ENCODE results near the gene B3GNT3. TPM values are rescaled to one million over a fixed set of nuclear protein-coding genes. Genes with fewer than 3 reads are reported as not detected.

The B3GNT3 gene
- total and polyA plus RNA-seq, 2 of the 13 experiments (the other 11 are each of a cell fraction or from before 2014, with no cell fraction given) = 0.86 to 4.0 TPM

DNA sequence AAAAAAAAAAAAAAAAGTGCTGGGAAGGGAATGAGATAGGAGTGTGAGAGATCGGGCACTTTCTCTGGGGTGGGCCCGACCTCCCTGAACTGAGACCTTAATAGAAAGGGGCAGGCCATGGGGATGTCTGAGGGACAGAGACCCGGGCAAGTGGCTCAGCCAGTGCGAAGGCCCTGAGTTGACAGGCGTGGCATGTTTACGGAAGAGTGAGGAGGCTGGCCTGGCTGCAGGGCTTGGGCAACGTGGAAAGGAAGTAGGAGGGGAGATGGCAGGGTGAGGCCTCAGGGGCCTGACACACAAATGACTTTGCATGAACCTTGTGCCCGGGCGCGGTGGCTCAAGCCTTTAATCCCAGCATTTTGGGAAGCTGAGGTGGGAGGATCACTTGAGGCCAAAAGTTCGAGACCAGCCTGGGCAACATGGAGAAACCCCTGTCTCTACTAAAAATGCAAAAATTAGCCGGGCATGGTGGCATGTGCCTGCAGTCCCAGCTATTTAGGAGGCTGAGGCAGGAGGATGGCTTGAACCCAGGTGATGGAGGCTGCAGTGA lies 29.8 kb upstream of the B3GNT3 start (continued):
- TF ChIP-seq, protein P1, sequence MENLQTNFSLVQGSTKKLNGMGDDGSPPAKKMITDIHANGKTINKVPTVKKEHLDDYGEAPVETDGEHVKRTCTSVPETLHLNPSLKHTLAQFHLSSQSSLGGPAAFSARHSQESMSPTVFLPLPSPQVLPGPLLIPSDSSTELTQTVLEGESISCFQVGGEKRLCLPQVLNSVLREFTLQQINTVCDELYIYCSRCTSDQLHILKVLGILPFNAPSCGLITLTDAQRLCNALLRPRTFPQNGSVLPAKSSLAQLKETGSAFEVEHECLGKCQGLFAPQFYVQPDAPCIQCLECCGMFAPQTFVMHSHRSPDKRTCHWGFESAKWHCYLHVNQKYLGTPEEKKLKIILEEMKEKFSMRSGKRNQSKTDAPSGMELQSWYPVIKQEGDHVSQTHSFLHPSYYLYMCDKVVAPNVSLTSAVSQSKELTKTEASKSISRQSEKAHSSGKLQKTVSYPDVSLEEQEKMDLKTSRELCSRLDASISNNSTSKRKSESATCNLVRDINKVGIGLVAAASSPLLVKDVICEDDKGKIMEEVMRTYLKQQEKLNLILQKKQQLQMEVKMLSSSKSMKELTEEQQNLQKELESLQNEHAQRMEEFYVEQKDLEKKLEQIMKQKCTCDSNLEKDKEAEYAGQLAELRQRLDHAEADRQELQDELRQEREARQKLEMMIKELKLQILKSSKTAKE (CRISPR knock-in tag; IDR thresholded peaks at IDR 0.05; ENCODE audit: borderline replicate concordance) = peak; percentile 34; the same call in 1 of the 2 replicates
- TF ChIP-seq, protein P2, sequence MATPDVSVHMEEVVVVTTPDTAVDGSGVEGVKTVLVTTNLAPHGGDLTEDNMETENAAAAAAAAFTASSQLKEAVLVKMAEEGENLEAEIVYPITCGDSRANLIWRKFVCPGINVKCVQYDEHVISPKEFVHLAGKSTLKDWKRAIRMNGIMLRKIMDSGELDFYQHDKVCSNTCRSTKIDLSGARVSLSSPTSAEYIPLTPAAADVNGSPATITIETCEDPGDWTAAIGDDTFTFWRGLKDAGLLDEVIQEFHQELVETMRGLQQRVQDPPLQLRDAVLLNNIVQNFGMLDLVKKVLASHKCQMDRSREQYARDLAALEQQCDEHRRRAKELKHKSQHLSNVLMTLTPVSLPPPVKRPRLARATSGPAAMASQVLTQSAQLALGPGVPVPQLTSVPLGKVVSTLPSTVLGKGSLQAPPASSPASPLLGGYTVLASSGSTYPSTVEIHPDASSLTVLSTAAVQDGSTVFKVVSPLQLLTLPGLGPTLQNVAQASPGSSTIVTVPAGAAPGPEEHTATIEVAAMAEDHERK (CRISPR knock-in tag; IDR thresholded peaks at IDR 0.05; ENCODE audit: low read depth) = no peak
- TF ChIP-seq E2F1 (CRISPR knock-in tag; IDR thresholded peaks at IDR 0.05) (no peak), ATF1 (CRISPR knock-in tag; IDR thresholded peaks at IDR 0.05) (peak; percentile 48; the same call in 1 of the 2 replicates), TFDP1 (CRISPR knock-in tag; IDR thresholded peaks at IDR 0.05; ENCODE audit: borderline replicate concordance) (peak; percentile 12; the same call in 1 of the 2 replicates), ZNF616 (CRISPR knock-in tag; IDR thresholded peaks at IDR 0.05; ENCODE audit: low read depth) (no peak; the same call in 1 of the 2 replicates), ZNF207 (IDR thresholded peaks at IDR 0.05; ENCODE audit: borderline replicate concordance) (no peak), AGO1 (IDR thresholded peaks at IDR 0.05; ENCODE audit: low read depth, low read length, poor library complexity, severe bottlenecking) (no peak), DPF2 (CRISPR knock-in tag; IDR thresholded peaks at IDR 0.05; ENCODE audit: borderline replicate concordance, low read depth) (peak; percentile 74), CENPT (CRISPR knock-in tag; IDR thresholded peaks at IDR 0.05; ENCODE audit: low read depth) (no peak)
- TF ChIP-seq, protein P3, sequence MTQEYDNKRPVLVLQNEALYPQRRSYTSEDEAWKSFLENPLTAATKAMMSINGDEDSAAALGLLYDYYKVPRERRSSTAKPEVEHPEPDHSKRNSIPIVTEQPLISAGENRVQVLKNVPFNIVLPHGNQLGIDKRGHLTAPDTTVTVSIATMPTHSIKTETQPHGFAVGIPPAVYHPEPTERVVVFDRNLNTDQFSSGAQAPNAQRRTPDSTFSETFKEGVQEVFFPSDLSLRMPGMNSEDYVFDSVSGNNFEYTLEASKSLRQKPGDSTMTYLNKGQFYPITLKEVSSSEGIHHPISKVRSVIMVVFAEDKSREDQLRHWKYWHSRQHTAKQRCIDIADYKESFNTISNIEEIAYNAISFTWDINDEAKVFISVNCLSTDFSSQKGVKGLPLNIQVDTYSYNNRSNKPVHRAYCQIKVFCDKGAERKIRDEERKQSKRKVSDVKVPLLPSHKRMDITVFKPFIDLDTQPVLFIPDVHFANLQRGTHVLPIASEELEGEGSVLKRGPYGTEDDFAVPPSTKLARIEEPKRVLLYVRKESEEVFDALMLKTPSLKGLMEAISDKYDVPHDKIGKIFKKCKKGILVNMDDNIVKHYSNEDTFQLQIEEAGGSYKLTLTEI (CRISPR knock-in tag; conservative IDR thresholded peaks at IDR 0.05) = no peak
- TF ChIP-seq, protein P4, sequence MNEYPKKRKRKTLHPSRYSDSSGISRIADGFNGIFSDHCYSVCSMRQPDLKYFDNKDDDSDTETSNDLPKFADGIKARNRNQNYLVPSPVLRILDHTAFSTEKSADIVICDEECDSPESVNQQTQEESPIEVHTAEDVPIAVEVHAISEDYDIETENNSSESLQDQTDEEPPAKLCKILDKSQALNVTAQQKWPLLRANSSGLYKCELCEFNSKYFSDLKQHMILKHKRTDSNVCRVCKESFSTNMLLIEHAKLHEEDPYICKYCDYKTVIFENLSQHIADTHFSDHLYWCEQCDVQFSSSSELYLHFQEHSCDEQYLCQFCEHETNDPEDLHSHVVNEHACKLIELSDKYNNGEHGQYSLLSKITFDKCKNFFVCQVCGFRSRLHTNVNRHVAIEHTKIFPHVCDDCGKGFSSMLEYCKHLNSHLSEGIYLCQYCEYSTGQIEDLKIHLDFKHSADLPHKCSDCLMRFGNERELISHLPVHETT (CRISPR knock-in tag; conservative IDR thresholded peaks at IDR 0.05) = no peak

Measured in HepG2 (cell line).